Measurements from ENCODE around the gene CRYAA.
"Not testable (repeated sequence)": the region's sequence is repeated elsewhere in the genome, so short reads cannot be mapped to it uniquely, and the experiment has no call there.

- TF ChIP-seq, protein P1, sequence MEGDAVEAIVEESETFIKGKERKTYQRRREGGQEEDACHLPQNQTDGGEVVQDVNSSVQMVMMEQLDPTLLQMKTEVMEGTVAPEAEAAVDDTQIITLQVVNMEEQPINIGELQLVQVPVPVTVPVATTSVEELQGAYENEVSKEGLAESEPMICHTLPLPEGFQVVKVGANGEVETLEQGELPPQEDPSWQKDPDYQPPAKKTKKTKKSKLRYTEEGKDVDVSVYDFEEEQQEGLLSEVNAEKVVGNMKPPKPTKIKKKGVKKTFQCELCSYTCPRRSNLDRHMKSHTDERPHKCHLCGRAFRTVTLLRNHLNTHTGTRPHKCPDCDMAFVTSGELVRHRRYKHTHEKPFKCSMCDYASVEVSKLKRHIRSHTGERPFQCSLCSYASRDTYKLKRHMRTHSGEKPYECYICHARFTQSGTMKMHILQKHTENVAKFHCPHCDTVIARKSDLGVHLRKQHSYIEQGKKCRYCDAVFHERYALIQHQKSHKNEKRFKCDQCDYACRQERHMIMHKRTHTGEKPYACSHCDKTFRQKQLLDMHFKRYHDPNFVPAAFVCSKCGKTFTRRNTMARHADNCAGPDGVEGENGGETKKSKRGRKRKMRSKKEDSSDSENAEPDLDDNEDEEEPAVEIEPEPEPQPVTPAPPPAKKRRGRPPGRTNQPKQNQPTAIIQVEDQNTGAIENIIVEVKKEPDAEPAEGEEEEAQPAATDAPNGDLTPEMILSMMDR (IDR thresholded peaks at IDR 0.05): not testable (repeated sequence)
- TF ChIP-seq EP300 (IDR thresholded peaks at IDR 0.05): not testable (repeated sequence)
Observed at GRCh38 chr21:43130094-43130493, 38.7 kb upstream of the CRYAA start.

Data from sigmoid colon (tissue), 4 donors.